Activated CD4-positive, alpha-beta T cell treated with anti-CD3 and anti-CD28 coated beads, Interleukin-2, amount 10 ng/mL, durations not matched to agents 24 days and 14 days (primary cell): ENCODE data around the gene C9orf85. TPM values are rescaled to one million over a fixed set of nuclear protein-coding genes. Genes with fewer than 3 reads are reported as not detected.
"Not testable (repeated sequence)": the region's sequence is repeated elsewhere in the genome, so short reads cannot be mapped to it uniquely, and the experiment has no call there.

Experiments
- DNase-seq: peaks from one replicate; pipeline ENCODE4 v3.0.0; 2022
- H3K27ac Mint-ChIP-seq: one replicate; pipeline ENCODE4 v1.8.0; 2022; ENCODE audit warnings: mild to moderate bottlenecking, mixed read lengths
- H3K27me3 Mint-ChIP-seq: one replicate; pipeline ENCODE4 v1.8.0; 2022; ENCODE audit warnings: mixed read lengths
- H3K36me3 Mint-ChIP-seq: one replicate; pipeline ENCODE4 v1.8.0; 2022; ENCODE audit warnings: low read depth, mild to moderate bottlenecking, mixed read lengths
- H3K4me1 Mint-ChIP-seq: one replicate; pipeline ENCODE4 v1.8.0; 2021; ENCODE audit warnings: mixed read lengths
- H3K4me3 Mint-ChIP-seq: one replicate; pipeline ENCODE4 v1.8.0; 2022; ENCODE audit warnings: mild to moderate bottlenecking, moderate library complexity, mixed read lengths
- H3K9me3 Mint-ChIP-seq: one replicate; pipeline ENCODE4 v1.8.0; 2021; ENCODE audit warnings: mixed read lengths
- intact Hi-C: fragments of 100-400 bp; cut with micrococcal nuclease; formaldehyde crosslinking; loops from one replicate; pipeline ENCODE4 v1.15.1; 2023
- total RNA-seq: library from RNA; stranded (reverse); gene quantifications from 2 replicates; pipeline ENCODE4 v1.2.3, GENCODE V29; 2022

C9orf85 gene
- total RNA-seq, 1 donor from 2014 or later: 11.6 TPM

GRCh38 chr9:71980266-71981190, 69.1 kb downstream of the C9orf85 start:
- Mint-ChIP-seq H3K27me3 (no peaks in the 10 kb centered on the region), H3K9me3 (no peaks in the 10 kb centered on the region), H3K27ac (no peak overlapping the region), H3K4me3 (no peak overlapping the region), H3K36me3 (no peaks in the 10 kb centered on the region), H3K4me1 (no peaks in the 10 kb centered on the region)
- intact Hi-C loops: no loop called here
- no peak for DNase-seq

GRCh38 chr9:71981944-71982343, 70.5 kb downstream of the C9orf85 start:
- intact Hi-C loops: no loop called here
- Mint-ChIP-seq H3K4me3 (no peak overlapping the region), H3K27me3 (no peaks in the 10 kb centered on the region), H3K9me3 (no peaks in the 10 kb centered on the region), H3K36me3 (no peaks in the 10 kb centered on the region), H3K4me1 (no peaks in the 10 kb centered on the region), H3K27ac (no peak overlapping the region)
- DNase-seq: no peak

DNA sequence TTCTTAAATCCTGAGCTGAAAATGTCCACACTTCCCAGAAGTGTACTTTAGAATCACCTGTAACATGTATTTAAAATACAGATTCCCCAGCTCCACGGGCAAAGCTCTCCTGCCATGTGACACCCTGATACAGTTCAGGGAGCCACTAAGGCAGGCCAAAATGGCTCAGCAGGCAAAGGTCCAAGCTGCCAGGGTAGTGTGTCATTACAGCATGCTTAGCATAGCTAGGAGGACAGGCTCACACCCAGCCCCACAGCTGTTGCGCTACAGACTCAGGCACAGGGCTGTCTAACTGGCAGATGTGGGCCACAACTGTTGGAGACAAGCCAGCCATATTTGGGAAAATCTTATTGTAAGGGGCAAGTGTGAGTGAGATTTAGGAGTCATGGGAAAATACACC, 73.0 kb downstream of the C9orf85 start:
- intact Hi-C loops: no loop called here
- H3K27ac Mint-ChIP-seq: no peak overlapping the region
- H3K4me3 Mint-ChIP-seq: no peak overlapping the region
- no peaks in the 10 kb centered on the region for H3K36me3 Mint-ChIP-seq
- no peaks in the 10 kb centered on the region for H3K4me1 Mint-ChIP-seq
- no peaks in the 10 kb centered on the region for H3K9me3 Mint-ChIP-seq
- DNase-seq: no peak
- no peaks in the 10 kb centered on the region for H3K27me3 Mint-ChIP-seq

DNA sequence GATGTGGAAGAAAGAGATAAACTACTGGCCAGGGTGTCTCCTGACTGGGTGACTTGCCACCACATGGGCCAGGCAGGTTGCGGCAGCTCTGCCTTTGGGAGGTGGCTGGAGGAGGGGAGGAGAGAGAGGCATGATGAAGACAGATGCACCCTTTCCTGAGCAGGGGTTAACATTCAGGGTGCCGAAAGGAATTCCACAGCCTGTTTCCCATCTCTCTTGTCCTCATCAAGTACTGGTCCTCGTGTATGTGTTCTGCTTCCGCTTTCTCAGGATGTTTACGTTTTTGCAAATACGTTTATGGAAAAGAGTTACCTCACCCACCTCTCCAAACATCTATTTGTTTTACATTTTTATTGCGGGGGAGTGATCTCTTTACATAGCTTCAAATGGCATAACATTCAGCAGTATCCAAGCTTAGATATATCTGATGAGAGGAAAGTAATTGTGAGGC, 73.4 kb downstream of the C9orf85 start:
- Mint-ChIP-seq H3K27ac (no peak overlapping the region), H3K4me3 (no peak overlapping the region), H3K9me3 (no peaks in the 10 kb centered on the region), H3K36me3 (no peaks in the 10 kb centered on the region), H3K27me3 (no peaks in the 10 kb centered on the region), H3K4me1 (no peaks in the 10 kb centered on the region)
- intact Hi-C loops: no loop called here
- DNase-seq: no peak

DNA sequence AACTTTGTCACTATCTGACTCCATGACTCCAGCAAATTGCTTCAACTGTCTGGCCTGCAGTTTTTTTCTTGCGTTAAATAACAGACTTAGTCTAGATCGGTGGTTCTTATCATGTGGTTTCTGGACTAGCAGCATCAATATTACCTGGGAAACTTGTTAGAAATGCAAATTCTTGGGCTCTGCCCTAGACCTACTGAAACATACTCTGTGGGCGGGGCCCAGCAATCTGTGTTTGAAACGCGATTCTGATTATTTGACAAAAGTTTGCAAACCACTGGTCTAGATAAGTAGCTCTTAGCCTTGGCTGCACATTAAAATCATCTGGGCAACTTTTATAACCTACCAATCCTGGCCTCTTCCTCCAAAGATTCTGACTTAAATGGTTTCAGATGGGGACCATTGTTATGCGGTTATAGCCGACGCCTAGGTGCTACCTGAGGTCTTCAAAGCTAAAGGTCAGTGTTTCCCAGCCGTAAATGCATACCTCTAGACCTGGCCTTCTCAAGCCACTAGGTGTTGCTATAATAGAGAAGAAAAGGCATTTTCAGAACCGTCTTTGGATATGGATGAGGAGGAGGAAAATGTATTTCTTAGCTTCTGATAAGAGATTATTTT, 74.0 kb downstream of the C9orf85 start:
- no peak overlapping the region for H3K27ac Mint-ChIP-seq
- no peak for DNase-seq
- no peaks in the 10 kb centered on the region for H3K4me1 Mint-ChIP-seq
- H3K27me3 Mint-ChIP-seq: no peaks in the 10 kb centered on the region
- intact Hi-C loops: no loop called here
- H3K4me3 Mint-ChIP-seq: no peak overlapping the region
- no peaks in the 10 kb centered on the region for H3K36me3 Mint-ChIP-seq
- H3K9me3 Mint-ChIP-seq: no peaks in the 10 kb centered on the region

- DNase-seq: no peak
- no peaks in the 10 kb centered on the region for H3K27me3 Mint-ChIP-seq
- no peak overlapping the region for H3K27ac Mint-ChIP-seq
- no peaks in the 10 kb centered on the region for H3K36me3 Mint-ChIP-seq
- intact Hi-C loops: no loop called here
- no peaks in the 10 kb centered on the region for H3K9me3 Mint-ChIP-seq
- no peaks in the 10 kb centered on the region for H3K4me1 Mint-ChIP-seq
- no peak overlapping the region for H3K4me3 Mint-ChIP-seq
Observed at GRCh38 chr9:71986900-71987299, 75.5 kb downstream of the C9orf85 start.

DNA sequence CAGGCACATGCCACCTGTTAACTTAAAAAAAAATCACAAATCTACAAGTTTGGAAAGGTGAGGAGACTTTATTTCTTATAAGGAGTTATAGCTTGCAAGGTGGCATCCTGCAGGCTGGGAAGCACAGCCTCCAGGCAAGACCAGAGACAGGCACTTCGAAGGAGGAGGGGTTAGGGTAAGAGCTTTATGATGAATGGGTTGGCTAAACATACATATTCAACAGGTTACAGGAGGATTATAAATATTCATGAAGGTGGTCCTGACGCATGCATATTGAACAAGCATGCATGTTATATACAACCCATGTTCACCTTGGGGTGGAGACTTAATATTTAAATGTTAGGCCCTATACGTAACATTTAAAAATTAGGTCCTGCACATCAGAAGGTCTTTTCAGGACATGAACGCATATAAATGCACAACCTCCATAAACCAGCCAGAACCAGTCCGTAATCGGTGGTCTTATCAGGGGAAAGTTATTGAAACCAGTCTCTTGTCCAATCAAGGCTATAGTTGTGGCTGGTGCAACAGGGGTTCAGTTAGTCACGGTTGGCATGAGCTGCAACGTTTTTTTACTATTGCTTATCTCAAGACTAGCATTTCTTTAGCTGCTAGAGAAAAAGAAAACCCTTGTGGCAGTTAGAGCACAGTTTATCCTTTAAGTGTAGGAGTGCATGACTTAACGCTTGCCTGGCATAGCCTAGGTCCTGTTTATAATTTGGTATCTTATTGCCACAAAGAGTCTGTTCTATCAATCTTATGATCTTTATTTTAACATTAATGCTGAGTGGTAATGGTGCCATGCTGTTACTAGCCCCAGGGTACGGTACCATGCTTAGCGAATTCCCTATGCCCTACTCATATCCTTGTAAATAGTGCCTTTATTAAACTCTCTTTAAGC, 76.3 kb downstream of the C9orf85 start:
- Mint-ChIP-seq H3K27ac (no peak overlapping the region), H3K4me3 (no peak overlapping the region), H3K4me1 (no peaks in the 10 kb centered on the region), H3K27me3 (no peaks in the 10 kb centered on the region), H3K9me3 (no peaks in the 10 kb centered on the region), H3K36me3 (no peaks in the 10 kb centered on the region)
- intact Hi-C loops: no loop called here
- no peak for DNase-seq

- no peaks in the 10 kb centered on the region for H3K4me1 Mint-ChIP-seq
- no peak for DNase-seq
- H3K36me3 Mint-ChIP-seq: no peaks in the 10 kb centered on the region
- H3K27ac Mint-ChIP-seq: no peak overlapping the region
- no peak overlapping the region for H3K4me3 Mint-ChIP-seq
- H3K27me3 Mint-ChIP-seq: no peaks in the 10 kb centered on the region
- H3K9me3 Mint-ChIP-seq: no peaks in the 10 kb centered on the region
- intact Hi-C loops: no loop called here
Observed at GRCh38 chr9:71990466-71990865, 79.0 kb downstream of the C9orf85 start.

GRCh38 chr9:72005451-72005850, 94.0 kb downstream of the C9orf85 start:
- intact Hi-C loops: no loop called here
- DNase-seq: no peak
- Mint-ChIP-seq H3K9me3 (peaks cover 4% of the 10 kb centered on the region), H3K36me3 (no peaks in the 10 kb centered on the region), H3K4me3 (no peak overlapping the region), H3K4me1 (no peaks in the 10 kb centered on the region), H3K27ac (no peak overlapping the region), H3K27me3 (no peaks in the 10 kb centered on the region)

DNA sequence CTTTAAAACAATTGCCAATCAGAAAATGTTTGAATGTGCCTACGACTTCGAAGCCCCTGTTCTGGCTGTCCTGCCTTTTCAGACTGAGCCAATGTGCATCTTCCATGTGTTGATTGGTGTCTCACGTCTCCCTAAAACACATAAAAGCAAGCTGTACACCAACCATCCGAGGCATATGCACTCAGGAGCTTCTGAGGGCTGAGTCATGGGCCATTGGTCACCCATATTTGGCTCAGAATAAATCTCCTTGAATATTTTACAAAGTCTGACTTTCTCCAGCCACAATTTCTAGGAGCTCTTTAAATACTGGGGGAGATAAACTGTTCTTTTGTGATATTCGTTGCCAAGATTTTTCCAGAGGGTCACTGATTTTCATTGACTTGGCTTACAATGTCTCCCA, 95.1 kb downstream of the C9orf85 start:
- H3K36me3 Mint-ChIP-seq: no peaks in the 10 kb centered on the region
- H3K27ac Mint-ChIP-seq: no peak overlapping the region
- DNase-seq: no peak
- peaks cover 4% of the 10 kb centered on the region for H3K9me3 Mint-ChIP-seq
- intact Hi-C loops: no loop called here
- H3K4me1 Mint-ChIP-seq: no peaks in the 10 kb centered on the region
- no peak overlapping the region for H3K4me3 Mint-ChIP-seq
- no peaks in the 10 kb centered on the region for H3K27me3 Mint-ChIP-seq

DNA sequence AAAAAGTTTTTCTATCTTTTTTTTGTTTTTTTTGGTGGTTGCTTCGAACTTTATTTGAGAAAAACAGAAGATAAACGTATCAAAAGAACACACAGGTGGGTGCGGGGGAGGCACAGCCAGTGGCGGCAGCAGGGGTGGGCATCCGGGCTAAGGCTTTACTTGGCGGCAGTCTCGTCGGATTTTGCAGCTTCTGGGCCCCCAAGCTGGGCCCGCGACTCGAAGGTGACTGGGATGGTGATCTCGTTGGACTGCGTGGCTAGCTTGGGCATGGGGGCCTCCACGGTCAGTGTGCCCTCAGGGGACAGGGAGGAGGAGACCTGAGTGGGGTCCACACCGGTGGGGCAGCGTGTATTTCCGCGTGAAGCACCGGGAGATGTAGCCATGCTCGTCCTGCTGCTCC, 96.3 kb downstream of the C9orf85 start:
- H3K36me3 Mint-ChIP-seq, H3K27me3 Mint-ChIP-seq, DNase-seq, H3K27ac Mint-ChIP-seq, H3K4me3 Mint-ChIP-seq, intact Hi-C loops, H3K4me1 Mint-ChIP-seq, H3K9me3 Mint-ChIP-seq: not testable (repeated sequence)

GRCh38 chr9:72012646-72013045, 101.2 kb downstream of the C9orf85 start:
- Mint-ChIP-seq H3K9me3 (no peaks in the 10 kb centered on the region), H3K27me3 (peaks cover 3% of the 10 kb centered on the region), H3K4me1 (peaks cover 5% of the 10 kb centered on the region), H3K27ac (no peak overlapping the region), H3K36me3 (no peaks in the 10 kb centered on the region), H3K4me3 (no peak overlapping the region)
- DNase-seq: no peak
- intact Hi-C loops: no loop called here

DNA sequence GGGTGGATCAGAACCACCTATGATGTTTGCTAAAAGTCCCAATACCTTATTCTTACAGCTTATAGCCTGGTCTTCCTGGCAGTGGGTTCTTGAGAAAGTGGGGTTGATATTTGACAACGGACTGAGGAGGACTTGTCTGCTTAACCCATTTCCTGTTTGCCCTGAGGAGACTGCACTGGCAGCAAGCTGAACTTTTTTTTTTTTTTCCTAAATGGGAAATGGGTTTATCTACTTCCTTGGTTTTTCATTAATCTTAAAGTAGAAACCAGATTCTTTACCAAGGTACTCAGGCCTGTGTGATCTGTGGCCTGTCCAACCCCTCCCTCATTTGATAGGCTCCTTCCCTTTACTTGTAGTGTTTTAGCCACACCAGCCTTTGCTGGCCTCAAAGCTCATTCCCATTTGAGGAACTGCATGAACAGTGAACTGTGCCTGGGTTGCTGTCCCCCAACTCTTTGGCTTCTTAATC, 101.9 kb downstream of the C9orf85 start:
- Mint-ChIP-seq H3K4me1 (peaks cover 5% of the 10 kb centered on the region), H3K27ac (no peak overlapping the region), H3K4me3 (no peak overlapping the region), H3K36me3 (no peaks in the 10 kb centered on the region), H3K9me3 (no peaks in the 10 kb centered on the region), H3K27me3 (peaks cover 3% of the 10 kb centered on the region)
- intact Hi-C loops: no loop called here
- DNase-seq: no peak

DNA sequence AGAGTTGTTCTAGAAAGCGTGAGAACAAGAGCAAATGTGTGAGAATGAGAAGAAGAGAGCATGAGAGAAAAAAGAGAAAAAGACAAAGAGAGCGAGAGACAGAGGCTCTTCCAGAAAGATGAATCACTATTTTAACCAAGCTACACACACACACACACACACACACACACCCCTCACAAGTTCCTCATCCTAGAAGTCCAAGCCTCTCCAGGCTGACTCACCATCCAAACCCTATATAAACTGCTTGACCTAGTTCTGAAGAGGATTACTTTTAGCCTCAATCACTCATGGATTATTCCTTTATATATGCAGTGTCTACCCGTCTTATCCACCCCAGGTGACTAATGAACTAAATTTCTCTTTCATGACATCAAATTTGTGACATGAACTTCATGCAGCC, 111.4 kb downstream of the C9orf85 start:
- intact Hi-C loops: loop anchor here (10.0 kb wide), 1 partner anchor 418 kb away; no protein-coding TSS in a partner anchor
- no peaks in the 10 kb centered on the region for H3K9me3 Mint-ChIP-seq
- H3K27me3 Mint-ChIP-seq: no peaks in the 10 kb centered on the region
- no peak overlapping the region for H3K27ac Mint-ChIP-seq
- no peak for DNase-seq
- peaks cover 5% of the 10 kb centered on the region for H3K4me1 Mint-ChIP-seq
- no peak overlapping the region for H3K4me3 Mint-ChIP-seq
- H3K36me3 Mint-ChIP-seq: no peaks in the 10 kb centered on the region
